Measurements from ENCODE around the gene GRAMD2B. TPM values are rescaled to one million over a fixed set of nuclear protein-coding genes. Genes with fewer than 3 reads are reported as not detected.
A peak's percentile ranks its signal among the peaks of the same experiment; 100 is the strongest.

Gene GRAMD2B
- total RNA-seq, 1 experiment from 2014 or later: 11.1 TPM

GRCh38 chr5:126479810-126480209 is 56.6 kb downstream of the GRAMD2B start:
- BruUV-seq (replicated peaks): no TSS peak
- H3K36me3 Mint-ChIP-seq (ENCODE audit: insufficient read depth, unreplicated experiment): peaks cover 67% of the 10 kb centered on the region
- intact Hi-C loops (cut with micrococcal nuclease): loop anchor here (5.0 kb wide), 1 partner anchor 58 kb away; the partner anchor contains the start of gene GRAMD2B
- H3K4me1 Mint-ChIP-seq (ENCODE audit: insufficient read depth, unreplicated experiment): no peaks in the 10 kb centered on the region
- CTCF ChIA-PET: interaction anchor here (0.6 to 1.6 kb wide), 3 partner anchors 9 to 20 kb away, joined by 3 read pairs; no protein-coding TSS in a partner anchor
- POLR2A ChIA-PET: interaction anchor here (1.3 kb wide), 1 partner anchor 9 kb away, joined by 3 read pairs; no protein-coding TSS in a partner anchor
- no peak for DNase-seq (ENCODE audit: unreplicated experiment)
- no peak for TF ChIP-seq CTCF (IDR thresholded peaks at IDR 0.05; ENCODE audit: unreplicated experiment)
- no peak overlapping the region for H3K27ac Mint-ChIP-seq (ENCODE audit: low read depth, unreplicated experiment)
- no peaks in the 10 kb centered on the region for H3K9me3 Mint-ChIP-seq (ENCODE audit: unreplicated experiment)
- no peaks in the 10 kb centered on the region for H3K27me3 Mint-ChIP-seq (ENCODE audit: insufficient read depth, unreplicated experiment)
- no peak overlapping the region for H3K4me3 Mint-ChIP-seq (ENCODE audit: unreplicated experiment)

GRCh38 chr5:126480824-126481223 is 57.6 kb downstream of the GRAMD2B start:
- ChIA-PET POLR2A (interaction anchor here (0.6 to 0.8 kb wide), 2 partner anchors 21 to 57 kb away, joined by 3 to 5 read pairs; partner anchors contain the start of gene GRAMD2B), CTCF (interaction anchor here (0.6 to 1.6 kb wide), 5 partner anchors 15 to 158 kb away, joined by 3 to 9 read pairs (median 4); no protein-coding TSS in a partner anchor)
- H3K27ac Mint-ChIP-seq (ENCODE audit: low read depth, unreplicated experiment): no peak overlapping the region
- no peaks in the 10 kb centered on the region for H3K9me3 Mint-ChIP-seq (ENCODE audit: unreplicated experiment)
- H3K36me3 Mint-ChIP-seq (ENCODE audit: insufficient read depth, unreplicated experiment): peaks cover 65% of the 10 kb centered on the region
- no peaks in the 10 kb centered on the region for H3K27me3 Mint-ChIP-seq (ENCODE audit: insufficient read depth, unreplicated experiment)
- no peak for TF ChIP-seq CTCF (IDR thresholded peaks at IDR 0.05; ENCODE audit: unreplicated experiment)
- no peak overlapping the region for H3K4me3 Mint-ChIP-seq (ENCODE audit: unreplicated experiment)
- intact Hi-C loops (cut with micrococcal nuclease): no loop called here
- H3K4me1 Mint-ChIP-seq (ENCODE audit: insufficient read depth, unreplicated experiment): no peaks in the 10 kb centered on the region
- DNase-seq (ENCODE audit: unreplicated experiment): no peak
- no TSS peak for BruUV-seq (replicated peaks)

- CTCF ChIA-PET: interaction anchor here (0.6 to 1.6 kb wide), 5 partner anchors 15 to 158 kb away, joined by 3 to 9 read pairs (median 4); no protein-coding TSS in a partner anchor
- Mint-ChIP-seq H3K4me3 (ENCODE audit: unreplicated experiment) (no peak overlapping the region), H3K36me3 (ENCODE audit: insufficient read depth, unreplicated experiment) (peaks cover 69% of the 10 kb centered on the region), H3K4me1 (ENCODE audit: insufficient read depth, unreplicated experiment) (no peaks in the 10 kb centered on the region), H3K27ac (ENCODE audit: low read depth, unreplicated experiment) (no peak overlapping the region), H3K27me3 (ENCODE audit: insufficient read depth, unreplicated experiment) (no peaks in the 10 kb centered on the region), H3K9me3 (ENCODE audit: unreplicated experiment) (no peaks in the 10 kb centered on the region)
- DNase-seq (ENCODE audit: unreplicated experiment): no peak
- intact Hi-C loops (cut with micrococcal nuclease): no loop called here
- no peak for TF ChIP-seq CTCF (IDR thresholded peaks at IDR 0.05; ENCODE audit: unreplicated experiment)
- no TSS peak for BruUV-seq (replicated peaks)
- POLR2A ChIA-PET: interaction anchor here (0.6 to 0.8 kb wide), 2 partner anchors 21 to 57 kb away, joined by 3 to 5 read pairs; partner anchors contain the start of gene GRAMD2B
These were observed 58.0 kb downstream of the GRAMD2B start for GRCh38 chr5:126481243-126481642.

GRCh38 chr5:126482591-126482990 is 59.4 kb downstream of the GRAMD2B start:
- Mint-ChIP-seq H3K36me3 (ENCODE audit: insufficient read depth, unreplicated experiment) (peaks cover 74% of the 10 kb centered on the region), H3K4me1 (ENCODE audit: insufficient read depth, unreplicated experiment) (no peaks in the 10 kb centered on the region)
- BruUV-seq (replicated peaks): no TSS peak

More at GRCh38 chr5:126482591-126482990, 59.4 kb downstream of the GRAMD2B start:
- DNase-seq (ENCODE audit: unreplicated experiment): no peak
- Mint-ChIP-seq H3K4me3 (ENCODE audit: unreplicated experiment) (no peak overlapping the region), H3K27ac (ENCODE audit: low read depth, unreplicated experiment) (peak overlapping the region; percentile 57), H3K27me3 (ENCODE audit: insufficient read depth, unreplicated experiment) (no peaks in the 10 kb centered on the region), H3K9me3 (ENCODE audit: unreplicated experiment) (no peaks in the 10 kb centered on the region)
- TF ChIP-seq CTCF (IDR thresholded peaks at IDR 0.05; ENCODE audit: unreplicated experiment): no peak
- POLR2A ChIA-PET: interaction anchor here (1.0 kb wide), 1 partner anchor 124 kb away, joined by 3 read pairs; no protein-coding TSS in a partner anchor
- CTCF ChIA-PET: no interaction called here
- intact Hi-C loops (cut with micrococcal nuclease): no loop called here
